ENCODE measurements around the gene TMEM260. TPM values are rescaled to one million over a fixed set of nuclear protein-coding genes. Genes with fewer than 3 reads are reported as not detected.

The TMEM260 gene
- total RNA-seq, 1 experiment from 2014 or later, result 17.8 TPM

GRCh38 chr14:56617084-56617483, 37.5 kb downstream of the TMEM260 start:
- H3K36me3 ChIP-seq (ENCODE audit: low read depth, low read length), result peaks cover 16% of the 10 kb centered on the region; the same call in 1 of the 2 replicates
- ATAC-seq, result no peak
- CTCF ChIA-PET, result no interaction called here

GRCh38 chr14:56630707-56631106, 51.1 kb downstream of the TMEM260 start:
- H3K27me3 ChIP-seq (ENCODE audit: low read length), result no peaks in the 10 kb centered on the region
- DNase-seq (peak; percentile 83), ATAC-seq (peak; percentile 48)
- no peak overlapping the region for H3K4me2 ChIP-seq (ENCODE audit: low read length)
- H3K79me2 ChIP-seq (ENCODE audit: low read length), result no peaks in the 10 kb centered on the region
- BruUV-seq (replicated peaks), result no TSS peak
- H4K20me1 ChIP-seq (ENCODE audit: low read length), result no peaks in the 10 kb centered on the region
- H3K36me3 ChIP-seq (ENCODE audit: low read depth, low read length), result peaks cover 24% of the 10 kb centered on the region
- no peaks in the 10 kb centered on the region for H3F3A ChIP-seq (ENCODE audit: low read length, unreplicated experiment)
- H3K9ac ChIP-seq (ENCODE audit: low read length), result no peak overlapping the region
- ChIA-PET POLR2A (ENCODE audit: unreplicated experiment) (no interaction called here), CTCF (no interaction called here)
- 0 out of 2 replicates have a peak, but pooled peaks cover 6% of the 10 kb centered on the region for H3K9me3 ChIP-seq (ENCODE audit: low read length)
- H3K9me2 ChIP-seq (replicated peaks; ENCODE audit: low read length), result no peaks in the 10 kb centered on the region
- H3K4me1 ChIP-seq (ENCODE audit: insufficient read depth, low read length), result no peaks in the 10 kb centered on the region
- H3K27ac ChIP-seq (ENCODE audit: low read length), result no peak overlapping the region
- no peak for TF ChIP-seq CTCF (conservative IDR thresholded peaks at IDR 0.05; ENCODE audit: low read depth, low read length)
- TF ChIP-seq EZH2 (IDR thresholded peaks at IDR 0.05; ENCODE audit: low read length, unreplicated experiment), result no peak
- no peak for TF ChIP-seq EZH2phosphoT487 (IDR thresholded peaks at IDR 0.05; ENCODE audit: borderline replicate concordance, low read length)
- no peak overlapping the region for H3K4me3 ChIP-seq (ENCODE audit: low read length)
- H2AFZ ChIP-seq (ENCODE audit: low read length), result no peak overlapping the region
- intact Hi-C loops (cut with micrococcal nuclease), result no loop called here

More at GRCh38 chr14:56617084-56617483, 37.5 kb downstream of the TMEM260 start:
- Histone ChIP-seq H3K27ac (ENCODE audit: low read length) (no peak overlapping the region), H3K4me2 (ENCODE audit: low read length) (no peak overlapping the region), H3K27me3 (ENCODE audit: low read length) (no peaks in the 10 kb centered on the region), H3K79me2 (ENCODE audit: low read length) (no peaks in the 10 kb centered on the region), H3K4me1 (ENCODE audit: insufficient read depth, low read length) (no peaks in the 10 kb centered on the region), H2AFZ (ENCODE audit: low read length) (no peak overlapping the region), H3K9ac (ENCODE audit: low read length) (no peak overlapping the region), H4K20me1 (ENCODE audit: low read length) (no peaks in the 10 kb centered on the region), H3K9me3 (ENCODE audit: low read length) (no peaks in the 10 kb centered on the region), H3K4me3 (ENCODE audit: low read length) (no peak overlapping the region), H3F3A (ENCODE audit: low read length, unreplicated experiment) (no peaks in the 10 kb centered on the region), H3K9me2 (replicated peaks; ENCODE audit: low read length) (no peaks in the 10 kb centered on the region)
- intact Hi-C loops (cut with micrococcal nuclease), result no loop called here
- POLR2A ChIA-PET (ENCODE audit: unreplicated experiment), result no interaction called here
- no TSS peak for BruUV-seq (replicated peaks)
- TF ChIP-seq CTCF (conservative IDR thresholded peaks at IDR 0.05; ENCODE audit: low read depth, low read length) (no peak), EZH2 (IDR thresholded peaks at IDR 0.05; ENCODE audit: low read length, unreplicated experiment) (no peak), EZH2phosphoT487 (IDR thresholded peaks at IDR 0.05; ENCODE audit: borderline replicate concordance, low read length) (no peak)
- no peak for DNase-seq

GRCh38 chr14:56632195-56632594, 52.6 kb downstream of the TMEM260 start:
- POLR2A ChIA-PET (ENCODE audit: unreplicated experiment), result no interaction called here
- peaks cover 35% of the 10 kb centered on the region for H3K36me3 ChIP-seq (ENCODE audit: low read depth, low read length)

More at GRCh38 chr14:56632195-56632594, 52.6 kb downstream of the TMEM260 start:
- CTCF ChIA-PET, result no interaction called here
- TF ChIP-seq EZH2phosphoT487 (IDR thresholded peaks at IDR 0.05; ENCODE audit: borderline replicate concordance, low read length), result no peak
- no peak for TF ChIP-seq EZH2 (IDR thresholded peaks at IDR 0.05; ENCODE audit: low read length, unreplicated experiment)
- TF ChIP-seq CTCF (conservative IDR thresholded peaks at IDR 0.05; ENCODE audit: low read depth, low read length), result no peak
- no peak overlapping the region for H3K27ac ChIP-seq (ENCODE audit: low read length)
- H3F3A ChIP-seq (ENCODE audit: low read length, unreplicated experiment), result no peaks in the 10 kb centered on the region
- H3K27me3 ChIP-seq (ENCODE audit: low read length), result no peaks in the 10 kb centered on the region
- intact Hi-C loops (cut with micrococcal nuclease), result no loop called here
- H3K9me2 ChIP-seq (replicated peaks; ENCODE audit: low read length), result no peaks in the 10 kb centered on the region
- ATAC-seq (no peak), DNase-seq (no peak)
- no peak overlapping the region for H3K9ac ChIP-seq (ENCODE audit: low read length)
- H3K9me3 ChIP-seq (ENCODE audit: low read length), result 0 out of 2 replicates have a peak, but pooled peaks cover 6% of the 10 kb centered on the region
- H2AFZ ChIP-seq (ENCODE audit: low read length), result no peak overlapping the region
- no TSS peak for BruUV-seq (replicated peaks)
- no peak overlapping the region for H3K4me2 ChIP-seq (ENCODE audit: low read length)
- H4K20me1 ChIP-seq (ENCODE audit: low read length), result no peaks in the 10 kb centered on the region
- H3K4me3 ChIP-seq (ENCODE audit: low read length), result no peak overlapping the region
- no peaks in the 10 kb centered on the region for H3K4me1 ChIP-seq (ENCODE audit: insufficient read depth, low read length)
- H3K79me2 ChIP-seq (ENCODE audit: low read length), result no peaks in the 10 kb centered on the region
